ENCODE data around the gene BUD13. TPM values are rescaled to one million over a fixed set of nuclear protein-coding genes. Genes with fewer than 3 reads are reported as not detected.

The BUD13 gene
- total RNA-seq = 10 to 100 TPM; 15.5 to 19.7 (median 16.3) TPM
- polyA plus RNA-seq = 10 to 100 TPM; 12.3 to 20.3 (median 16.4) TPM
- long read RNA-seq, donor 1, partial matches to known transcripts = 6 of 10 reads
- long read RNA-seq, donor 1, other reads (novel, unspliced or antisense) = 0 of 10 reads
- long read RNA-seq, donor 2, partial matches to known transcripts = 5 of 8 reads
- long read RNA-seq, donor 2, other reads (novel, unspliced or antisense) = 0 of 8 reads

- Histone ChIP-seq H3K9me3 (no peaks in the 10 kb centered on the region), H3K36me3 (peaks cover 0 to 45% (median 26%) of the 10 kb centered on the region in 6 donors), H3K27me3 (replicated peaks in 1 of 7) (no peaks in the 10 kb centered on the region), H3K27ac (peak within 1 kb of the TSS; percentile 79 to 98 (median 93)), H3K4me1 (peaks cover 15 to 59% (median 36%) of the 10 kb centered on the region in 6 donors), H3K4me3 (peak within 1 kb of the TSS; percentile 79 to 99 (median 94))
- DNase-seq = peak; percentile 99
- intact Hi-C loops (cut with DNase I; ENCODE audit: low total_unique reads) = no loop called here
- peak in 1 of 11 experiments; percentile 33 for TF ChIP-seq CTCF (IDR thresholded peaks at IDR 0.05 in 8 of 11, conservative IDR thresholded peaks at IDR 0.05 in 3 of 11)
- TF ChIP-seq POLR2AphosphoS5 (IDR thresholded peaks at IDR 0.05) = peak; percentile 94 to 97 (median 96)
- peak in 2 of 3 donors; percentile 31 to 68 for TF ChIP-seq POLR2A (IDR thresholded peaks at IDR 0.05)
- WGBS, 5 donors = 0 to 1% (median 0%) methylated on average over 23 to 73 of the region's 73 CpGs
These were observed at the start of gene BUD13 for GRCh38 chr11:116772443-116773202. TSS of gene BUD13 (minus strand) at chr11:116772987. CDS start at chr11:116772964, 23 bp downstream.

- WGBS, 5 donors = 69 to 80% (median 72%) methylated on average over 5 of the region's 5 CpGs
- Histone ChIP-seq H3K4me3 (no peak overlapping the region), H3K36me3 (no peaks in the 10 kb centered on the region), H3K9me3 (no peaks in the 10 kb centered on the region), H3K27ac (no peak overlapping the region), H3K27me3 (replicated peaks in 1 of 7) (no peaks in the 10 kb centered on the region), H3K4me1 (no peaks in the 10 kb centered on the region)
- no peak for DNase-seq
- intact Hi-C loops (cut with DNase I; ENCODE audit: low total_unique reads) = no loop called here
- no peak for TF ChIP-seq CTCF (IDR thresholded peaks at IDR 0.05 in 8 of 11, conservative IDR thresholded peaks at IDR 0.05 in 3 of 11)
- TF ChIP-seq POLR2AphosphoS5 (IDR thresholded peaks at IDR 0.05) = no peak
- no peak for TF ChIP-seq POLR2A (IDR thresholded peaks at IDR 0.05)
These were observed 49.8 kb upstream of the BUD13 start for GRCh38 chr11:116822575-116822974.

- 92 to 95% (median 93%) methylated on average over 45 to 51 of the region's 51 CpGs for WGBS, 5 donors
- Histone ChIP-seq H3K27ac (no peak overlapping the region), H3K36me3 (no peaks in the 10 kb centered on the region), H3K4me1 (no peaks in the 10 kb centered on the region), H3K27me3 (replicated peaks in 1 of 7) (no peaks in the 10 kb centered on the region), H3K9me3 (no peaks in the 10 kb centered on the region), H3K4me3 (no peak overlapping the region)
- no peak for DNase-seq
- TF ChIP-seq POLR2AphosphoS5 (IDR thresholded peaks at IDR 0.05) (no peak), POLR2A (IDR thresholded peaks at IDR 0.05) (no peak), CTCF (IDR thresholded peaks at IDR 0.05 in 8 of 11, conservative IDR thresholded peaks at IDR 0.05 in 3 of 11) (no peak)
- intact Hi-C loops (cut with DNase I; ENCODE audit: low total_unique reads) = no loop called here
These were observed 48.5 kb upstream of the BUD13 start for GRCh38 chr11:116821050-116821918.
